Activated CD8-positive, alpha-beta memory T cell treated with anti-CD3 and anti-CD28 coated beads, Interleukin-2, amount 50 U/mL, for 48 hours (primary cell): ENCODE measurements around the gene APOC1.
A peak's percentile ranks its signal among the peaks of the same experiment; 100 is the strongest.
"Not testable (repeated sequence)": the region's sequence is repeated elsewhere in the genome, so short reads cannot be mapped to it uniquely, and the experiment has no call there.

ENCODE experiments used
- DNase-seq: peaks from one replicate; pipeline ENCODE4 v3.0.0-alpha.2; 2020

Gene APOC1

DNA sequence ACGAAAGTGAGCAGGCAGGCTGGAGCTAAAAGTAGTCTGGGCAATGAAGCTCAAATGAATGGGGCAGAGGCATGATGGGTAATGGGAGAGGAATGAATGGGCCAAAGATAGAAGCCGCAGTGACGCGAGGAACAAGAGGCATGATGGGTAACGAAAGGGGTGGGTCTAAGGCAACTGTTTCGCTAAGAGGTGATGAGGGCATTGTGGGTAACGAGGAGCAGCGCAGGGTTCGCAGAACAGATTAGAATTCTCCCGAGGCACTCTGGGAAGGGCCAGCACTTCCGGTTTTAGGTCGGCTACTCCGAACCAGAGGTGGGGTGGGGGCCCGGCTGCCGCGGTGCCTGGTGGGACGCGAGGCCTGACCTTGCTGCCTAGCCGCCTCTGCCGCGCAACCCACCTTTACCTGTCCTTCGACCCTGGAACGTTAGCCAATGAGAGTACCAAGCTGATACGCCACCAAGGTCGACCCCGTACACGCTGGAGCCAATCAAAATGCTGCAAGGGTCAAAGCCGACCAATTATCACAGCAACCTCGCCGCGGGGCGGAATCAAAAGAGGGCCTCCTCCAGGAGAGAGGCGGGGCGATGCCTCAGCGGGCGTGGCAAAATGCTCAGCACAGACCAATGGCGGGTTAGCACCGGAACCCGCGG lies 23.9 kb upstream of the APOC1 start:
- no peak for DNase-seq

DNA sequence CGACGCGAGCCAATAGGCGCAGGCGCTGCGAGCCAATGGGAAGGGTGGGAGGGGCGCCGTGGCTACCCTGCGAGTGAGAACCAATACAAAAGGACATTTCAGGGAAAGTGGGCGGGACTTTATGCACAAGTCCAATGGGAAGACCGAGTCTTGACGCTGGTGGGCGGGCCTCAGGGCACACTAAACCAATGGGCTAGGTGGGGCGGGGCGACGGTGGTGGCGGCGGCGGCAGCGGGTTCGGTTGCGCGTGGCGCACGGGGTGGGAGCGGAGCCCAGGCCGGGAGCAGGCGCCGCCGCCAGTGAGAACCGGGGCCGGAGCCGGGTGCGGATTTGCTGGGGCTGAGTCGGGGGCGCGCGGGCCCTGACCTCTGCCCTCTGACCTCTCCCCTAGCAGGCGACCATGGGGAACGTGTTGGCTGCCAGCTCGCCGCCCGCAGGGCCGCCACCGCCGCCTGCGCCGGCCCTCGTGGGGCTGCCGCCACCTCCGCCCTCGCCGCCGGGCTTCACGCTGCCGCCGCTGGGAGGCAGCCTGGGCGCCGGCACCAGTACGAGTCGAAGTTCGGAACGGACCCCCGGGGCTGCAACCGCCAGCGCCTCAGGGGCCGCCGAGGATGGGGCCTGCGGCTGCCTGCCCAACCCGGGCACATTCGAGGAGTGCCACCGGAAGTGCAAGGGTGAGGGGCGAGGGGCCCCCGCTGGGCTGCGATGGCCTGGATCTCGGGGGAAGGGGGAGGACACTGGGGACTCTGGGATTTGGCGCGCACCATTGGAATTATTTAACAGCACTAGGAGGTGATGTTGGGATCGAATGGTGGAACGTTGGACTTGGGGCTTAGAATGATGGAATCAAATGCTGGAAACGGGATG lies 23.2 kb upstream of the APOC1 start, which contains the start of gene TOMM40:
Gene TOMM40 (plus strand): TSS at position 239 of the 867 bp plus-strand sequence. CDS start 162 bp downstream, at position 401.
- DNase-seq, result peak; percentile 99

DNA sequence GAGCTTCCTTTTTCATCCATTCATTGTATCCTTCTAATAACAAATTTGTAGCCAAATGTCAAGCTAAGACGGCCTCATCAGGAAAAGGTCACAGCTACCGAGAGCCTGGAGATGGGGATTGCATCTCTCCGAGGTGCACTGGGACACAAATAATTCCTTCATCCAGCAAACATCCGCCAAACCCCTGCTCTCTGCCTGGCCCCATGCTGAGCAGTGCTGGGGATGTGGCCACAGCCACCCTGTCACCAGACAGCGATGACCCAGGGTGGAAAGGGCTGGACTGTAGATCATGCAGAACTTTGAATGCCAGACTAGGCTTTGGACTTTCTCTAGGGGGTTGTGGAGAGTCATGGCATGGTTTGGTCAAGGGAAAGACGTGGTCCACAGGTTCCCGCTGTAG lies 21.5 kb upstream of the APOC1 start:
- DNase-seq, result no peak

DNA sequence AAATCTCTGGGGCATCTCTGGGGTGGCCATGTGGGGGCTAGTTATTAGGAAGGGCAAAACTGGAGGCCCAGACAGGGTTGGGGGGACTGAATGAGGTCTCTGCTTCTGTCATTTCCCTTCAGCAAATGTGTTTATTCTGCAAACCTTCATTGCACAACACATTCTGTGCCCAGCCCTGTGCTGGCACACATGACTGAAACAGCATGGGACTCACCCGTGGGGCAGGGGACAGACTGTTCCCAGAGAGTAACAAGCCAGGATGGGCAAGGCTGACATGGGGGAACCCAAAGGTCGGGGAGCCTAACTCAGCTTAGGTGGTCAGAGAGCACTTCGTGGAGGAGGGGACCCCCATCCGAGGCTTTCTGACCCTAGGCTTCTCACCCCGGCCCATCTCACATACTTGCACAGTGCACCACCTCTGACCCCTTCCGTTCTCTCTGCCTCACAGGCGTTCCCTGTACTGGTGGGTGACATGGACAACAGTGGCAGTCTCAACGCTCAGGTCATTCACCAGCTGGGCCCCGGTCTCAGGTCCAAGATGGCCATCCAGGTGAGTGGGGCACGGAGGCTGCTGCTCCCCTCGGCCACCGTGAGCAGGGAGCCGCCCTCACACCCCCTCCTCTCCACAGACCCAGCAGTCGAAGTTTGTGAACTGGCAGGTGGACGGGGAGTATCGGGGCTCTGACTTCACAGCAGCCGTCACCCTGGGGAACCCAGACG lies 20.9 kb upstream of the APOC1 start:
- no peak for DNase-seq

DNA sequence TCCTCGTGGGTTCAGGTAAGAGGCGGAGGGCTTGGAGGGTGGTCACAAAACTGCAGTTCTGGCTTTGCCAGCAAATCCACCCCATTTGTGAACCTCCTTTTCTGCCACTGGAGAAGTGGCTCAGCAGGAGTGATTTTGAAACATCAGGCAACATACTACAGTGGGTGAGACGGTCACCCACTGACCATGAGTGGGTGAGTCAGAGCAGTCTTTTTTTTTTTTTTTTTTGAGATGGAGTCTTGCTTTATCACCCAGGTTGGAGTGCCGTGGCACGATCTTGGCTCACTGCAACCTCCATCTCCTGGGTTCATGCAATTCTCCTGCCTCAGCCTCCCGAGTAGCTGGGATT lies 20.4 kb upstream of the APOC1 start:
- no peak for DNase-seq

DNA sequence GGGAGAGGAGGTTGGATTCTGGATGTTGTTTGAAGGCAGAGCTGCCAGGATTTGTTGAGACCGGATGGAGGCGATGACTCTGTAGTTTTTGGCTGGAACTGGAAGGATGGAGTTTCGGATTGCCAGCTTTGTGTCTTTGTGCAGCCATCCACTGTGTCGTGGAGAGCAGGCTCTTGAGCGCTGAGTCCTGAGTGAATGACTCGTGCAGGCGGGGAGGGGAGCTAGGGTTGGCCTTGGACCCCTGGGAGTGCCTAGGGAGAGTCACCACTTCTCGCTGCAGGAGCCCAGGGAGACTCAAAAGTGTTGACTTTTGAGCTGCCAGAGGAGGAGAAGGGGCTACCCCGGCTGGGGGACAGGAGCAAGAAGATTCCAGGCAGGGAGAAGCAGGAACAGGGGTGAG lies 19.5 kb upstream of the APOC1 start:
- no peak for DNase-seq

DNA sequence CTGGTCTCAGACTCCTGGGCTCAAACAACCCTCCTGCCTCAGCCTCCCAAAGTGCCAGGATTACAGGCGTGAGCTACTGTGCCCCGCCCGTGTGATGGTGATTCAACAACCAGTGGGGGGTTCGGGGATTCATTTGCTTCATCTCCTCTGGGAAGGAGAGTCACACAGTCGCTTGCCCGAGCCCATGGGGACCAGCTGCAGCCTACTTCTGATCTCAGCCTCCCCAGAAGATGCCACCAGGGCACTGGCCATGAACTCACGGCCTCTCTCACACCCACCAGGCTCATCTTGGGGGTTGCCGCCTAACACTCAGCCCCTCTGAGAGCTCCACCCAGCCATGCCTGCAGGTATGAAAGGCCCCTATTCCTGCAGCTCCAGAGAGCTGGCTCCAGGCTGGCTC lies 16.6 kb upstream of the APOC1 start:
- DNase-seq, result no peak

DNA sequence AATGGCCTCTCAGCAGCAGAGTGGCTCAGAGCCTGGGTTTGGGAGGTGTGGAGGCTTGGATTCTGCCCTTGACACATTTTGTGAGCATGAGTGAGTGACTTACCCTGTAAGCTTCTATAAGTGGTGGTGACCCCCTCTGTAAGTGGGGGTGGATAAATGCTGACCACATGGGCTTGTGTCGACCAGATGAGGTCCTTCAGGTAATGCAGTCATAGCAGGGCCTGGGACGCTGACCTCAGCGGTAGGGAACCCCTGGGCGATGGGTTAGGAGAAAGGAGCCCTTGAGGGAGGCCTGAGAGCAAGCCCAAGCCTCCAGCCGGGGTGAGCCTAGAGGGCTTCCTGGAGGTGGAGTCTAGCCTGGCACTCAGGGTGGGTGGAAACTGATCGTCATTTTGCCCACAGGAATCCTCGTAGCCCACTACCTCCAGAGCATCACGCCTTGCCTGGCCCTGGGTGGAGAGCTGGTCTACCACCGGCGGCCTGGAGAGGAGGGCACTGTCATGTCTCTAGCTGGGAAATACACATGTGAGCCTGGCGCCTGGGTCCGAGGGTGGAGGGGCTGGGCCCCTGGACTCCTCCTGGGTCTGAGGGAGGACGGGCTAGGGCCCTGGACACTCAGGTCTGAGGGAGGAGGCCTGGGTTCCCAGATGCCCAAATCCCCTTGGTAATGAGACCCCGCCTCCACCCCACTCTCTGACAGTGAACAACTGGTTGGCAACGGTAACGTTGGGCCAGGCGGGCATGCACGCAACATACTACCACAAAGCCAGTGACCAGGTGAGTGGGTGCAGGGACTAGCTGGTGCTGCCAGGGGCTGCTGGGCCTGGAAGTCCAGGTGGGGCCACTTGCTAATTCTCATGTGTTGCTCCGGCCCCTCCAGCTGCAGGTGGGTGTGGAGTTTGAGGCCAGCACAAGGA lies 13.8 kb upstream of the APOC1 start:
- no peak for DNase-seq

DNA sequence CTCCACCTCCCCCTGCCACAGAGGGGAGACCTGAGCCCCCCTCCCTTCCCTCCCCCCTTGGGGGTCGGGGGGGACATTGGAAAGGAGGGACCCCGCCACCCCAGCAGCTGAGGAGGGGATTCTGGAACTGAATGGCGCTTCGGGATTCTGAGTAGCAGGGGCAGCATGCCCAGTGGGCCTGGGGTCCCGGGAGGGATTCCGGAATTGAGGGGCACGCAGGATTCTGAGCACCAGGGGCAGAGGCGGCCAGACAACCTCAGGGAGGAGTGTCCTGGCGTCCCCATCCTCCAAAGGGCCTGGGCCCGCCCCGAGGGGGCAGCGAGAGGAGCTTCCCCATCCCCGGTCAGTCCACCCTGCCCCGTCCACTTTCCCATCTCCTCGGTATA lies 11.2 kb upstream of the APOC1 start:
- no peak for DNase-seq

DNA sequence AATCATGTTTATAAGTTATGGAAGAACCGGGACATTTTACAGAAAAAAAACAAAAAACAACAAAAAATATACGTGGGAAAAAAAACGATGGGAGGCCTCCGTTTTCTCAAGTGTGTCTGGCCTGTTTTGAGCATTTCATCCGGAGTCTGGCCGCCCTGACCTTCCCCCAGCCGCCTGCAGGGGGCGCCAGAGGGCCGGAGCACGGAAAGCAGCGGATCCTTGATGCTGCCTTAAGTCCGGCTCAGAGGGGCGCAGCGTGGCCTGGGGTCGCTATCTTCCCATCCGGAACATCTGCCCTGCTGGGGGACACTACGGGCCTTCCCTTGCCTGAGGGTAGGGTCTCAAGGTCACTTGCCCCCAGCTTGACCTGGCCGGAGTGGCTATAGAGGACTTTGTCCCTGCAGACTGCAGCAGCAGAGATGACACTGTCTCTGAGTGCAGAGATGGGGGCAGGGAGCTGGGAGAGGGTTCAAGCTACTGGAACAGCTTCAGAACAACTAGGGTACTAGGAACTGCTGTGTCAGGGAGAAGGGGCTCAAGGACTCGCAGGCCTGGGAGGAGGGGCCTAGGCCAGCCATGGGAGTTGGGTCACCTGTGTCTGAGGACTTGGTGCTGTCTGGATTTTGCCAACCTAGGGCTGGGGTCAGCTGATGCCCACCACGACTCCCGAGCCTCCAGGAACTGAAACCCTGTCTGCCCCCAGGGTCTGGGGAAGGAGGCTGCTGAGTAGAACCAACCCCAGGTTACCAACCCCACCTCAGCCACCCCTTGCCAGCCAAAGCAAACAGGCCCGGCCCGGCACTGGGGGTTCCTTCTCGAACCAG lies 10.6 kb upstream of the APOC1 start:
- DNase-seq, result peak; percentile 98

DNA sequence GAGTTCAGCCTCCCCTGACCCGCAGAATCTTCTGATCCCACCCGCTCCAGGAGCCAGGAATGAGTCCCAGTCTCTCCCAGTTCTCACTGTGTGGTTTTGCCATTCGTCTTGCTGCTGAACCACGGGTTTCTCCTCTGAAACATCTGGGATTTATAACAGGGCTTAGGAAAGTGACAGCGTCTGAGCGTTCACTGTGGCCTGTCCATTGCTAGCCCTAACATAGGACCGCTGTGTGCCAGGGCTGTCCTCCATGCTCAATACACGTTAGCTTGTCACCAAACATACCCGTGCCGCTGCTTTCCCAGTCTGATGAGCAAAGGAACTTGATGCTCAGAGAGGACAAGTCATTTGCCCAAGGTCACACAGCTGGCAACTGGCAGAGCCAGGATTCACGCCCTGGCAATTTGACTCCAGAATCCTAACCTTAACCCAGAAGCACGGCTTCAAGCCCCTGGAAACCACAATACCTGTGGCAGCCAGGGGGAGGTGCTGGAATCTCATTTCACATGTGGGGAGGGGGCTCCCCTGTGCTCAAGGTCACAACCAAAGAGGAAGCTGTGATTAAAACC lies 9.9 kb upstream of the APOC1 start:
- DNase-seq, result peak; percentile 63

DNA sequence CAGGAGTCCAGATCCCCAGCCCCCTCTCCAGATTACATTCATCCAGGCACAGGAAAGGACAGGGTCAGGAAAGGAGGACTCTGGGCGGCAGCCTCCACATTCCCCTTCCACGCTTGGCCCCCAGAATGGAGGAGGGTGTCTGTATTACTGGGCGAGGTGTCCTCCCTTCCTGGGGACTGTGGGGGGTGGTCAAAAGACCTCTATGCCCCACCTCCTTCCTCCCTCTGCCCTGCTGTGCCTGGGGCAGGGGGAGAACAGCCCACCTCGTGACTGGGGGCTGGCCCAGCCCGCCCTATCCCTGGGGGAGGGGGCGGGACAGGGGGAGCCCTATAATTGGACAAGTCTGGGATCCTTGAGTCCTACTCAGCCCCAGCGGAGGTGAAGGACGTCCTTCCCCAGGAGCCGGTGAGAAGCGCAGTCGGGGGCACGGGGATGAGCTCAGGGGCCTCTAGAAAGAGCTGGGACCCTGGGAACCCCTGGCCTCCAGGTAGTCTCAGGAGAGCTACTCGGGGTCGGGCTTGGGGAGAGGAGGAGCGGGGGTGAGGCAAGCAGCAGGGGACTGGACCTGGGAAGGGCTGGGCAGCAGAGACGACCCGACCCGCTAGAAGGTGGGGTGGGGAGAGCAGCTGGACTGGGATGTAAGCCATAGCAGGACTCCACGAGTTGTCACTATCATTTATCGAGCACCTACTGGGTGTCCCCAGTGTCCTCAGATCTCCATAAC lies 8.8 kb upstream of the APOC1 start, which contains the start of gene APOE:
Gene APOE (plus strand): TSS at position 360 of the 724 bp plus-strand sequence. CDS start 829 bp downstream, outside the sequence.
- no peak for DNase-seq

DNA sequence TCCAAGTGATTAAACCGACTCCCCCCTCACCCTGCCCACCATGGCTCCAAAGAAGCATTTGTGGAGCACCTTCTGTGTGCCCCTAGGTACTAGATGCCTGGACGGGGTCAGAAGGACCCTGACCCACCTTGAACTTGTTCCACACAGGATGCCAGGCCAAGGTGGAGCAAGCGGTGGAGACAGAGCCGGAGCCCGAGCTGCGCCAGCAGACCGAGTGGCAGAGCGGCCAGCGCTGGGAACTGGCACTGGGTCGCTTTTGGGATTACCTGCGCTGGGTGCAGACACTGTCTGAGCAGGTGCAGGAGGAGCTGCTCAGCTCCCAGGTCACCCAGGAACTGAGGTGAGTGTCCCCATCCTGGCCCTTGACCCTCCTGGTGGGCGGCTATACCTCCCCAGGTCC lies 6.8 kb upstream of the APOC1 start:
- no peak for DNase-seq

DNA sequence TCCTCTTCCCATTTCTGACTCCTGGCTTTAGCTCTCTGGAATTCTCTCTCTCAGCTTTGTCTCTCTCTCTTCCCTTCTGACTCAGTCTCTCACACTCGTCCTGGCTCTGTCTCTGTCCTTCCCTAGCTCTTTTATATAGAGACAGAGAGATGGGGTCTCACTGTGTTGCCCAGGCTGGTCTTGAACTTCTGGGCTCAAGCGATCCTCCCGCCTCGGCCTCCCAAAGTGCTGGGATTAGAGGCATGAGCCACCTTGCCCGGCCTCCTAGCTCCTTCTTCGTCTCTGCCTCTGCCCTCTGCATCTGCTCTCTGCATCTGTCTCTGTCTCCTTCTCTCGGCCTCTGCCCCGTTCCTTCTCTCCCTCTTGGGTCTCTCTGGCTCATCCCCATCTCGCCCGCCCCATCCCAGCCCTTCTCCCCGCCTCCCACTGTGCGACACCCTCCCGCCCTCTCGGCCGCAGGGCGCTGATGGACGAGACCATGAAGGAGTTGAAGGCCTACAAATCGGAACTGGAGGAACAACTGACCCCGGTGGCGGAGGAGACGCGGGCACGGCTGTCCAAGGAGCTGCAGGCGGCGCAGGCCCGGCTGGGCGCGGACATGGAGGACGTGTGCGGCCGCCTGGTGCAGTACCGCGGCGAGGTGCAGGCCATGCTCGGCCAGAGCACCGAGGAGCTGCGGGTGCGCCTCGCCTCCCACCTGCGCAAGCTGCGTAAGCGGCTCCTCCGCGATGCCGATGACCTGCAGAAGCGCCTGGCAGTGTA lies 6.2 kb upstream of the APOC1 start:
- DNase-seq, result no peak

DNA sequence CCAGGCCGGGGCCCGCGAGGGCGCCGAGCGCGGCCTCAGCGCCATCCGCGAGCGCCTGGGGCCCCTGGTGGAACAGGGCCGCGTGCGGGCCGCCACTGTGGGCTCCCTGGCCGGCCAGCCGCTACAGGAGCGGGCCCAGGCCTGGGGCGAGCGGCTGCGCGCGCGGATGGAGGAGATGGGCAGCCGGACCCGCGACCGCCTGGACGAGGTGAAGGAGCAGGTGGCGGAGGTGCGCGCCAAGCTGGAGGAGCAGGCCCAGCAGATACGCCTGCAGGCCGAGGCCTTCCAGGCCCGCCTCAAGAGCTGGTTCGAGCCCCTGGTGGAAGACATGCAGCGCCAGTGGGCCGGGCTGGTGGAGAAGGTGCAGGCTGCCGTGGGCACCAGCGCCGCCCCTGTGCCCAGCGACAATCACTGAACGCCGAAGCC lies 5.6 kb upstream of the APOC1 start:
- DNase-seq, result no peak

DNA sequence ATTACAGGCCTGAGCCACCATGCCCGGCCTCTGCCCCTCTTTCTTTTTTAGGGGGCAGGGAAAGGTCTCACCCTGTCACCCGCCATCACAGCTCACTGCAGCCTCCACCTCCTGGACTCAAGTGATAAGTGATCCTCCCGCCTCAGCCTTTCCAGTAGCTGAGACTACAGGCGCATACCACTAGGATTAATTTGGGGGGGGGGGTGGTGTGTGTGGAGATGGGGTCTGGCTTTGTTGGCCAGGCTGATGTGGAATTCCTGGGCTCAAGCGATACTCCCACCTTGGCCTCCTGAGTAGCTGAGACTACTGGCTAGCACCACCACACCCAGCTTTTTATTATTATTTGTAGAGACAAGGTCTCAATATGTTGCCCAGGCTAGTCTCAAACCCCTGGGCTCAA lies 4.6 kb upstream of the APOC1 start:
- DNase-seq, result no peak

DNA sequence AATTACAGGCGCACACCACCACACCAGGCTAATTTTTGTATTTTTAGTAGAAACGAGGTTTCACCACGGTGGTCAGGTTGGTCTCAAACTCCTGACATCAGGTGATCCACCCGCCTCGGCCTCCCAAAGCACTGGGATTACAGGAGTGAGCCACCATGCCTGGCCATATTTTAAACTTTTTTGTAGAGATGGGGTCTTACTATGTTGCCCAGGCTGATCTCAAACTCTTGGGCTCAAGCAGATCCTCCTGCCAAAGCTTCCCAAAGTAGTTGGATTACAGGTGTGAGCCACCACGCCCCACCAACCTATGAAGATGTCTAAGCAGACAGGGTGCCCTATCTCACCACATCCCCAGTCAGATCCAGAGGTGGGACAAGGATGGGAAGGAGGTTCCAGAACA lies 2.5 kb upstream of the APOC1 start:
- DNase-seq, result not testable (repeated sequence)

DNA sequence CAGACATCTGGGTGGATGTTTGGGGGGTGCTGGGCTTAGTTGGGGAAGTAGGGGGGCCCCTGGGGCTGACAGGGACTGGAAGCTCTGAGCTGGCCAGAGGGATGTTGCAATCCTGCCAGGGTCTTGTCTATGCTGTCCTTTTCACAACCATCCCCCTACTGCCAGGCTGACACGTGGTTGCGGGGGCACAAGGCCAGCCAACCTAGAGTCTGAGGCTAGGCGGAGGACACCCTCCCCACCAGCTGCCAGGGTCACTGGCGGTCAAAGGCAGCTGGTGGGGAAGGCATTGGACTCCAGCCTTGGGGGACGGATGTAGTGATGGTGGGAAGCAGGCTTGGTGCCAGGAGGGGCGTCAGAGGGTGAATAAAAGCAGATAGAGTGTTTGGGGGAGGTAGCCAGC lies 1.6 kb upstream of the APOC1 start:
- DNase-seq, result no peak

DNA sequence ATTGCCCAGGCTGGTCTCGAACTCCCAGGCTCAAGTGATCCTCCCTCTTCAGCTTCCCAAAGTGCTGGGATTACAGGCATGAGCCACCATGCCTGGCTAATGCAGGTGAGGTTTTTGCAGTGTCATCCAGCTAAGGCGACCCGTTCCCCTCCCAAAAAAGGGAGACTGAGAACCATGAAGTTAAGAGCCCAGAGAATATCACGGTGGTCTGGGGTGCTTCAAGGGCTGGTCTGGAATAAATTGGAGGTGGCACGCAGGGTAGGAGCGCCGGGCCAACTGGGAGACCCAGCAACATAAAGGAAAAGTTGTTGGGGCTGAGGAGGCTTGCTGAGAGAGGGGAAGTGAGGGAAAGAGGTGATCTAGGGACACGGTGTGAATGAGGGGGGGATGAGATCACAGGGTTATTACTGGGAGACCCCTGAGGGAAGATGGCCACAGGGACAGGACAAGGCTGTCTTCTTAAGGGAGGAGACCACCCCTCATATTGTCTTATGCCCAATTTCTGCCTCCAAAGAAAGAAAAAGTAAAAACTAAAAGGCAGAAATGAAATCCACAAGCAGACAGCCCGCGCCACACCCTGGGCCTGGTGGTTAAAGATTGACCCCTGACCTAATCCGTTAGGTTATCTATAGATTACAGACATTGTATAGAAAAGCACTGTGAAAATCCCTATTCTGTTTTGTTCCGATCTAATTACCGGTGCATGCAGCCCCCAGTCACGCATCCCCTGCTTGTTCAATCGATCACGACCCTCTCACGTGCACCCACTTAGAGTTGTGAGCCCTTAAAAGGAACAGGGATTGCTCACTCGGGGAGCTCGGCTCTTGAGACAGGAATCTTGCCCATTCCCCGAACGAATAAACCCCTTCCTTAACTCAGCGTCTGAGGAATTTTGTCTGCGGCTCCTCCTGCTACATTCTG lies 636 bp upstream of the APOC1 start:
- not testable (repeated sequence) for DNase-seq
